H1 (cell line): ENCODE measurements around the gene DOCK1. TPM values are rescaled to one million over a fixed set of nuclear protein-coding genes. Genes with fewer than 3 reads are reported as not detected.

Experiments used
- CTCF ChIA-PET: fragments of 300-600 bp; sonication (Branson Sonifier 250); formaldehyde crosslinking; loops from one replicate; lab custom pipeline; 2021; ENCODE audit not compliant: partially characterized antibody; lab: Charles Lee
- POLR2A ChIA-PET: fragments of 300-600 bp; sonication (Branson Sonifier 250); formaldehyde crosslinking; loops from one replicate; lab custom pipeline; 2021; ENCODE audit warnings: inconsistent platforms; ENCODE audit not compliant: partially characterized antibody; lab: Charles Lee
- DNase-seq, 2 experiments: peaks; one replicate each; pipeline versions ENCODE4 v3.0.0 to v3.0.0-alpha.2; 2010 to 2022; ENCODE audit warnings: low spot score in 2 of 2, low read depth in 1 of 2, mixed read lengths in 1 of 2
- FAIRE-seq: peaks from 2 replicates; lab custom pipeline; 2011; peaks lifted over from hg19 to GRCh38; lab: Jason Lieb, UNC
- H2AFZ ChIP-seq: 2 replicates; pipeline ENCODE4 v1.8.1; 2012; ENCODE audit warnings: low read length, inconsistent platforms
- H2AK5ac ChIP-seq: 2 replicates; pipeline ENCODE4 v1.6.1; 2013; ENCODE audit warnings: low read depth, low read length
- H2BK120ac ChIP-seq: replicated peaks from 2 replicates; pipeline ENCODE3; 2013; ENCODE audit warnings: low read depth, low read length, inconsistent platforms
- H2BK12ac ChIP-seq: 2 replicates; pipeline ENCODE4 v1.6.1; 2013; ENCODE audit warnings: low read depth, low read length
- H2BK15ac ChIP-seq: 2 replicates; pipeline ENCODE4 v1.6.1; 2013; ENCODE audit warnings: low read length
- H2BK20ac ChIP-seq: 2 replicates; pipeline ENCODE4 v1.6.1; 2013; ENCODE audit warnings: low read length
- H2BK5ac ChIP-seq: 2 replicates; pipeline ENCODE4 v1.6.1; 2013; ENCODE audit warnings: low read depth, low read length
- H3K14ac ChIP-seq: 2 replicates; pipeline ENCODE4 v1.6.1; 2013; ENCODE audit warnings: inconsistent platforms; ENCODE audit not compliant: insufficient read length
- H3K18ac ChIP-seq: 2 replicates; pipeline ENCODE4 v1.6.1; 2013; ENCODE audit warnings: low read length; ENCODE audit errors: extremely low read depth
- H3K23ac ChIP-seq: 2 replicates; pipeline ENCODE4 v1.6.1; 2013; ENCODE audit warnings: inconsistent platforms; ENCODE audit not compliant: insufficient read length
- H3K23me2 ChIP-seq: 2 replicates; pipeline ENCODE4 v1.6.1; 2013; ENCODE audit warnings: low read depth, low read length
- H3K27ac ChIP-seq: 2 replicates; pipeline ENCODE4 v1.6.1; 2011; ENCODE audit warnings: low read depth, low read length, inconsistent platforms
- H3K27me3 ChIP-seq, 4 experiments: replicated peaks in 1 of 4; 1 replicate in 1 of 4; 2 replicates in 3 of 4; pipeline versions ENCODE4 v1.6.1 to v1.8.1; 2011 to 2013; ENCODE audit warnings: low read length in 3 of 4, mild to moderate bottlenecking in 3 of 4, inconsistent platforms in 2 of 4, mixed read lengths in 2 of 4, moderate library complexity in 1 of 4; ENCODE audit not compliant: control insufficient read depth in 3 of 4, insufficient read depth in 3 of 4; ENCODE audit errors: extremely low read depth in 1 of 4
- H3K36me3 ChIP-seq, 4 experiments: 2 replicates each; pipeline versions ENCODE4 v1.6.1 to v1.8.1; 2011 to 2013; ENCODE audit warnings: mild to moderate bottlenecking in 4 of 4, low read length in 3 of 4, moderate library complexity in 2 of 4, control low read depth in 1 of 4, inconsistent platforms in 1 of 4; ENCODE audit not compliant: insufficient read depth in 4 of 4, control insufficient read depth in 2 of 4
- H3K4ac ChIP-seq: replicated peaks from 2 replicates; pipeline ENCODE3; 2013; ENCODE audit warnings: low read length, low read depth, mixed read lengths, inconsistent platforms; ENCODE audit not compliant: insufficient read length
- H3K4me1 ChIP-seq, 4 experiments: replicated peaks in 1 of 4; 1 replicate in 1 of 4; 2 replicates in 3 of 4; pipeline versions ENCODE4 v1.6.1 to v1.8.1; 2011 to 2013; ENCODE audit warnings: low read length in 3 of 4, inconsistent platforms in 2 of 4, mixed read lengths in 1 of 4; ENCODE audit not compliant: insufficient read depth in 4 of 4, control insufficient read depth in 3 of 4
- H3K4me2 ChIP-seq, 2 experiments: 2 replicates each; pipeline versions ENCODE4 v1.6.1 to v1.8.1; 2011 to 2013; ENCODE audit warnings: low read depth in 2 of 2, low read length in 2 of 2, control low read depth in 1 of 2, inconsistent platforms in 1 of 2, mild to moderate bottlenecking in 1 of 2; ENCODE audit not compliant: insufficient read depth in 1 of 2
- H3K4me3 ChIP-seq, 4 experiments: fragments of 200-600, 300-600 bp in 1 of 4; sonication (generic), shearing (Covaris generic), sonication (Bioruptor Twin) in 1 of 4; 2 replicates each; pipeline versions ENCODE4 v1.5.1 to v1.8.1; 2011 to 2016; ENCODE audit warnings: low read length in 4 of 4, low read depth in 3 of 4, control low read depth in 2 of 4, inconsistent platforms in 2 of 4, mild to moderate bottlenecking in 2 of 4, mixed read lengths in 1 of 4, moderate library complexity in 1 of 4; ENCODE audit not compliant: insufficient read depth in 2 of 4; ENCODE audit errors: extremely low read depth in 1 of 4
- H3K56ac ChIP-seq: replicated peaks from 2 replicates; pipeline ENCODE3; 2013; ENCODE audit warnings: low read depth, mild to moderate bottlenecking, mixed read lengths, low read length, inconsistent platforms; ENCODE audit not compliant: insufficient read length
- H3K79me1 ChIP-seq: 2 replicates; pipeline ENCODE4 v1.6.1; 2013; ENCODE audit warnings: low read depth, low read length, control low read depth
- H3K79me2 ChIP-seq, 2 experiments: 2 replicates each; pipeline versions ENCODE4 v1.6.1 to v1.8.1; 2012 to 2013; ENCODE audit warnings: low read length in 2 of 2, mild to moderate bottlenecking in 2 of 2, inconsistent platforms in 1 of 2; ENCODE audit not compliant: insufficient read depth in 2 of 2, control insufficient read depth in 1 of 2
- H3K9ac ChIP-seq, 4 experiments: replicated peaks in 1 of 4; 1 replicate in 1 of 4; 2 replicates in 3 of 4; pipeline versions ENCODE4 v1.6.1 to v1.8.1; 2011 to 2013; ENCODE audit warnings: low read depth in 3 of 4, low read length in 3 of 4, control low read depth in 2 of 4, mild to moderate bottlenecking in 2 of 4, moderate library complexity in 2 of 4, inconsistent platforms in 1 of 4; ENCODE audit errors: extremely low read depth in 1 of 4
- H3K9me3 ChIP-seq, 2 experiments: 2 replicates each; pipeline versions ENCODE4 v1.6.1 to v1.8.1; 2012 to 2013; ENCODE audit warnings: mild to moderate bottlenecking in 2 of 2, moderate library complexity in 2 of 2, control low read depth in 1 of 2, inconsistent platforms in 1 of 2, low read depth in 1 of 2, low read length in 1 of 2, mixed read lengths in 1 of 2; ENCODE audit not compliant: insufficient read depth in 2 of 2
- H4K20me1 ChIP-seq, 2 experiments: replicated peaks in 1 of 2; 2 replicates each; pipeline versions ENCODE3 to v1.8.1; 2011 to 2013; ENCODE audit warnings: inconsistent platforms in 2 of 2, low read length in 2 of 2, mild to moderate bottlenecking in 1 of 2; ENCODE audit not compliant: insufficient read depth in 2 of 2, control insufficient read depth in 1 of 2
- H4K5ac ChIP-seq: 2 replicates; pipeline ENCODE4 v1.6.1; 2013; ENCODE audit warnings: low read length, low read depth, mixed read lengths, inconsistent platforms; ENCODE audit not compliant: insufficient read length
- H4K8ac ChIP-seq: 2 replicates; pipeline ENCODE4 v1.8.0; 2013; ENCODE audit warnings: mild to moderate bottlenecking, moderate library complexity, low read length, inconsistent platforms; ENCODE audit not compliant: insufficient read depth; ENCODE audit errors: extremely low read depth
- H4K91ac ChIP-seq: replicated peaks from 2 replicates; pipeline ENCODE3; 2013; ENCODE audit warnings: low read length, mixed read lengths, inconsistent platforms; ENCODE audit not compliant: insufficient read length
- JUN ChIP-seq: IDR thresholded peaks from 2 replicates; pipeline ENCODE4 v1.6.1; 2011; ENCODE audit warnings: low read depth, mild to moderate bottlenecking, improper control_type of control experiment, low read length
- PHF8 ChIP-seq: fragments of 200-600 bp; sonication (generic); conservative IDR thresholded peaks from 2 replicates; pipeline ENCODE4 v1.7.1; 2012; ENCODE audit warnings: low read depth, mild to moderate bottlenecking, inconsistent platforms, low read length, moderate library complexity
- RAD21 ChIP-seq, 2 experiments: IDR thresholded peaks in 1 of 2; conservative IDR thresholded peaks in 1 of 2; 2 replicates each; pipeline ENCODE4 v1.6.1; 2011; ENCODE audit warnings: low read depth in 2 of 2, low read length in 2 of 2, improper control_type of control experiment in 1 of 2, inconsistent platforms in 1 of 2, mild to moderate bottlenecking in 1 of 2, moderate library complexity in 1 of 2
- SP4 ChIP-seq: IDR thresholded peaks from 2 replicates; pipeline ENCODE4 v1.6.1; 2012; ENCODE audit warnings: low read length, inconsistent platforms
- ZNF274 ChIP-seq: IDR thresholded peaks from 2 replicates; pipeline ENCODE4 v1.7.0; 2012; ENCODE audit warnings: low read length, borderline replicate concordance; ENCODE audit errors: extremely low read depth
- WGBS, 2 experiments: shearing (Covaris generic) in 1 of 2; methylation state at CpG; one replicate each; pipeline versions ENCODE4 v1.1.6 to v1.1.7; 2013 to 2015; ENCODE audit warnings: low lambda C conversion rate in 2 of 2, mixed read lengths in 2 of 2, inconsistent platforms in 1 of 2, low coverage in 1 of 2, missing lambda C conversion rate in 1 of 2; ENCODE audit not compliant: insufficient replicate concordance in 2 of 2, insufficient coverage in 1 of 2, insufficient read length in 1 of 2; ENCODE audit errors: extremely low coverage in 1 of 2, missing lambda C conversion rate in 1 of 2; 5-methylcytosine and 5-hydroxymethylcytosine counted together
- polyA plus RNA-seq, 7 experiments: library from polyadenylated mRNA; depleted of rRNA in 3 of 7; stranded (reverse) in 5 of 7; unstranded in 2 of 7; fragments of >200 nt in 5 of 7; fragments of 200-250 nt in 2 of 7; gene quantifications; 1 replicate in 5 of 7; 2 replicates in 1 of 7; 4 replicates in 1 of 7; pipeline versions ENCODE4 v1.2.1 to v1.2.3, GENCODE V29; 2011 to 2013; ENCODE audit warnings: missing spikeins in 2 of 7, mixed read lengths in 2 of 7
- total RNA-seq: library from RNA; stranded (reverse); fragmentation: NEBNext Ultra II Directional; extraction: Animal tissue kit (Norgen Biotek cat#: 25700); gene quantifications from 2 replicates; pipeline ENCODE4 v1.2.1, GENCODE V29; 2021
- TF ChIP-seq, protein P1 (sequence below): IDR thresholded peaks from 2 replicates; pipeline ENCODE4 v1.6.1; 2011; ENCODE audit warnings: low read length, improper control_type of control experiment

The DOCK1 gene
- total and polyA plus RNA-seq, 2 of the 8 experiments (the other 6 are each of a cell fraction or from before 2014, with no cell fraction given) = 11.6 to 53.0 TPM

DNA sequence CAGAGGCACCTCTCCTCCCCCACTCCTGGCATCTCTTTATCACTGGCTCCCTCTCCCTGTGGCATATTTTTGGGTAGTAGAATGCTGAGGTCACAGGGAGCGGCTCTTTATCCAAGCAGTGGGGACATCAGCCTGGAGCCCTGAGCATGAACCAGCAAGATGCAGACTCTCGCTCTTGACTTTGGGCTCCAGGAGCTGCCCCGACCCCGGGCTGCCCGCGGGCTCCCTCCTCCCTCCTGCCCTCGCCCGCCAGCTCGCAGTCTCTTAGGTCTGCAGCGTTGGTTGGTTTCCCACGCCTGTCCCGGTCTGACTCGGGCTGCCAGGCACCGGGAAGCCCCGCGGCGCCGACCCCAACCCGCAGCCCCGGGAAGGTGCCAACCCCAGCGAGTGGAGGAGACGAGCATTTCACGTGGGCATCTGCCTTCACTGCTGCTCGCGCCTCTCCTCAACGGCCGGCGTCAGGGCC is 289.8 kb downstream of the DOCK1 start:
- H3K56ac ChIP-seq = no peak overlapping the region
- peak overlapping the region; percentile 93 to 97 for H3K4me2 ChIP-seq
- H3K14ac ChIP-seq = no peak overlapping the region
- H3K79me2 ChIP-seq = no peaks in the 10 kb centered on the region
- H3K4me3 ChIP-seq = peak overlapping the region; percentile 43 to 66 (median 46); a peak in 7 of 8 replicates
- no peak overlapping the region for H3K27ac ChIP-seq
- no peaks in the 10 kb centered on the region for H3K79me1 ChIP-seq
- CTCF ChIA-PET = interaction anchor here (0.8 to 1.3 kb wide), 4 partner anchors 21 to 154 kb away, joined by 3 to 4 read pairs (median 3); no protein-coding TSS in a partner anchor
- no peak overlapping the region for H2BK120ac ChIP-seq
- no peak overlapping the region; the same call in 1 of the 2 replicates for H3K18ac ChIP-seq
- no peak overlapping the region for H4K8ac ChIP-seq
- H3K9me3 ChIP-seq = no peaks in the 10 kb centered on the region
- no peak for TF ChIP-seq PHF8
- TF ChIP-seq, protein P1, sequence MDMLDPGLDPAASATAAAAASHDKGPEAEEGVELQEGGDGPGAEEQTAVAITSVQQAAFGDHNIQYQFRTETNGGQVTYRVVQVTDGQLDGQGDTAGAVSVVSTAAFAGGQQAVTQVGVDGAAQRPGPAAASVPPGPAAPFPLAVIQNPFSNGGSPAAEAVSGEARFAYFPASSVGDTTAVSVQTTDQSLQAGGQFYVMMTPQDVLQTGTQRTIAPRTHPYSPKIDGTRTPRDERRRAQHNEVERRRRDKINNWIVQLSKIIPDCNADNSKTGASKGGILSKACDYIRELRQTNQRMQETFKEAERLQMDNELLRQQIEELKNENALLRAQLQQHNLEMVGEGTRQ = no peak
- TF ChIP-seq ZNF274 = no peak
- TF ChIP-seq SP4 = no peak
- no peak for TF ChIP-seq RAD21 (IDR thresholded peaks at IDR 0.05 in 1 of 2, conservative IDR thresholded peaks at IDR 0.05 in 1 of 2; ENCODE audit: low read depth in 2 of 2, low read length in 2 of 2)
- TF ChIP-seq JUN = no peak
- TF ChIP-seq, all 59 proteins: peak for 0
- DNase-seq (peak in 1 of 2 experiments; percentile 67), FAIRE-seq (no peak)
- no peak overlapping the region for H2BK15ac ChIP-seq
- H3K23me2 ChIP-seq = peaks cover 13% of the 10 kb centered on the region; the same call in 1 of the 2 replicates
- no peak overlapping the region for H2AFZ ChIP-seq
- H3K4ac ChIP-seq = no peak overlapping the region
- H3K36me3 ChIP-seq = no peaks in the 10 kb centered on the region
- no peak overlapping the region for H2BK5ac ChIP-seq
- no peak overlapping the region for H2AK5ac ChIP-seq
- H4K91ac ChIP-seq = no peak overlapping the region
- no peak overlapping the region for H3K23ac ChIP-seq
- peaks cover 0 to 34% (median 17%) of the 10 kb centered on the region in 4 experiments; a peak in 6 of 7 replicates for H3K27me3 ChIP-seq
- no peak overlapping the region for H2BK12ac ChIP-seq
- POLR2A ChIA-PET = interaction anchor here (0.8 kb wide), 1 partner anchor 28 kb away, joined by 3 read pairs; no protein-coding TSS in a partner anchor
- no peak overlapping the region for H2BK20ac ChIP-seq
- H4K5ac ChIP-seq = no peak overlapping the region
- H3K4me1 ChIP-seq = peaks cover 3 to 9% (median 7%) of the 10 kb centered on the region in 4 experiments; a peak in 5 of 7 replicates
- peaks cover 11 to 13% of the 10 kb centered on the region in 2 experiments for H4K20me1 ChIP-seq
- H3K9ac ChIP-seq = no peak overlapping the region; a peak in 1 of 7 replicates
- WGBS, 2 experiments = 3% methylated on average over 18 of the region's 28 CpGs; no CpG with 5 or more reads in 1 of the 2 experiments
